T-helper 2 cell treated with Interferon-gamma antibody and Interleukin-4, amounts not matched to agents 100 ng/mL and 5 ng/mL, for 36 hours (primary cell): ENCODE data around the gene PKP2. TPM values are rescaled to one million over a fixed set of nuclear protein-coding genes. Genes with fewer than 3 reads are reported as not detected.

Source experiments
- intact Hi-C: fragments of 100-400 bp; cut with micrococcal nuclease; formaldehyde crosslinking; loops from one replicate; pipeline ENCODE4 v1.15.1; 2023
- total RNA-seq: library from RNA; stranded (reverse); gene quantifications from 2 replicates; pipeline ENCODE4 v1.2.3, GENCODE V29; 2022

PKP2 gene
- total RNA-seq, 1 donor from 2014 or later: 0.16 TPM

GRCh38 chr12:32755654-32756475 lies 140.7 kb downstream of the PKP2 start, which contains the start of gene YARS2:
Gene YARS2, minus strand, starts transcription at chr12:32755897. Its CDS starts 23 bp downstream, at chr12:32755874.
- intact Hi-C loops: loop anchor here (1.0 to 10.0 kb wide), 10 partner anchors 77 to 1684 kb away; partner anchors contain the start of genes ALG10, DDX11, DNM1L and SINHCAF

DNA sequence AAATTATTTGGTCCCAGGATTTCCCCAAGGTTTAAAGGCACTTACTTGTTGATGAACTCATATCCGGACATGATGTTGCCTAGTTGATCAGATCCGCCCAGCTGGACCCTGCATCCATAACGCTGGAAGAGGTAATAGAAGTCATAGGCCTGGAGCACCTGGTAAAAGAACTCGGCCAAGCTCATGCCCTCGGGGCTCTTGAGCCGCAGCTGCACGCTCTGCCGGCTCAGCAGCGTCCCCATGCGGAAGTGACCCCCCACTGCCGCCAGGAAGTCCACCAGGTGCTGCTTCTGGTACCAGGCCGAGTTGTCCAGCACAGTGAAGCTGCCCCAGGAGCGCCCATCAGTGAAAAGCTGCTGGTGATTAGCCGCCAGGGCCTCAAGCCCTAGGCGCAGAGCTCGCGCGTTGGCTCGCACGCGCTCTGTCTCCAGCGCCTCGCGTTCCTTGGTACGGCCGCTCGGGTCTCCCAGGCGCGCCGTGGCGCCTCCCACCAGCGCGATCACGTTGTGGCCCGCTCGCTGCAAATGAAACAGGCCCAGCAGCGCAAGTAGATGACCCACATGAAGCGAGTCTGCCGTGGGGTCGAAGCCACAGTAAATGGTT lies 141.4 kb downstream of the PKP2 start:
- intact Hi-C loops: loop anchor here (1.0 to 10.0 kb wide), 7 partner anchors 76 to 1683 kb away; partner anchors contain the start of genes DDX11, DNM1L and SINHCAF

DNA sequence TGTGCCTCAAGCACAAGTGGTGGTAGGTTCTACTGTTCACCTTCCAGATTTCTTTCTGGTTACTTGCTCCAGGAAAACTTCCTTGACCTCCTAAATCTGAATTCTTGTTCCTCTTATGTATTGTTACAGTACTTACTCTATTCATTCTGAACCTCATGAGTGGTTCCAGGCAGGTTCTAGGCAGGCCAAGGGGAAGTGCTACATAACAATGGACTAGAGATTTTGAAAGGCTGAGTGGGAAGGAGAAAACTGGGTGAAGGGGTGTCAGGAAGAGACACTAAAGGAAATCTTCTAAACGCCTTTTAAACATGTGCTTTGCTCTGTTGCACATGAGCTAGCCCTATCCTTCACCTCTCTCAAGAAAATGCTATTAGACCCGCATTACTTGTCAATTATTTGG lies 142.5 kb downstream of the PKP2 start:
- intact Hi-C loops: loop anchor here (2.0 to 10.0 kb wide), 2 partner anchors 1101 to 1371 kb away; no protein-coding TSS in a partner anchor

DNA sequence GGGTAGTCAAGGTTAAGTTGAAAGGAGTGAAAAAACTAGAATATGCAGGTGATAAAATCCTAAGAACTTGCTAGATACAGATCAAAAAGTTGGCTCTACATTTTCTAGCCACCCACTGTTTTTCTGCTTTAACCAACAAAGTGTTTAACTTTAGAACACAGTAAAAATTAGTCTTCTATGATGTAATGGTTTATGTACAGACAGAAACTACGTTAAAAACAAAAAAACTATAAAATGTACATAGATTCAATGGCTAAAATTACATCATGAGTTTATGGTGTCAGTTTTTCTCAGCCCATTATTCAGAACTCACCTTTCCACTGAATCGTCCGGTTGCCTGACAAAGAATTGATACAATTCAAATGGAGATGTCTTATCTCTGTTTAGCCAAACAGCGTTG lies 143.0 kb downstream of the PKP2 start:
- intact Hi-C loops: loop anchor here (2.0 to 10.0 kb wide), 2 partner anchors 1101 to 1371 kb away; no protein-coding TSS in a partner anchor

GRCh38 chr12:32743264-32743663 lies 153.3 kb downstream of the PKP2 start:
- intact Hi-C loops: no loop called here

GRCh38 chr12:32742133-32742532 lies 154.4 kb downstream of the PKP2 start:
- intact Hi-C loops: no loop called here

Other genes with a start within 250 kb of the PKP2 start
- 71.7 and 72.2 TPM in 2 replicates for gene DNM1L, start 217.5 kb downstream of the PKP2 start, total RNA-seq
- gene YARS2, start 140.9 kb downstream of the PKP2 start, total RNA-seq: 19.0 and 21.5 TPM in 2 replicates